ENCODE measurements around the gene LRRC36.

- TF ChIP-seq CTCF (IDR thresholded peaks at IDR 0.05; ENCODE audit: low read depth, low read length, poor library complexity, severe bottlenecking): no peak
- TF ChIP-seq EZH2phosphoT487 (IDR thresholded peaks at IDR 0.05; ENCODE audit: borderline replicate concordance, low read length): no peak
These were observed 18.8 kb downstream of the LRRC36 start for GRCh38 chr16:67345401-67345800.
